HEK293T (cell line): Measurements from ENCODE around the gene SEZ6.

Source experiments
- CTCF ChIA-PET: fragments of 350-600 bp; formaldehyde crosslinking; extraction: SDS; loops from one replicate; lab custom pipeline; 2021; ENCODE audit warnings: antibody characterized with exemption, inconsistent platforms; lab: Yijun Ruan, JAX
- POLR2A ChIA-PET: fragments of 350-600 bp; formaldehyde crosslinking; extraction: SDS; loops from one replicate; lab custom pipeline; 2020; ENCODE audit warnings: antibody characterized with exemption, inconsistent platforms; lab: Yijun Ruan, JAX
- DNase-seq: peaks from one replicate; pipeline ENCODE4 v3.0.0; 2012; ENCODE audit warnings: mixed read lengths; ENCODE audit errors: extremely low spot score
- ARNT ChIP-seq: fragments of 450-650 bp; IDR thresholded peaks from 2 replicates; pipeline ENCODE4 v1.6.1; 2017; ENCODE audit warnings: mild to moderate bottlenecking
- BHLHE40 ChIP-seq: fragments of 450-650 bp; IDR thresholded peaks from 2 replicates; pipeline ENCODE4 v1.6.1; 2016; ENCODE audit warnings: mild to moderate bottlenecking, moderate library complexity, borderline replicate concordance
- CTBP1 ChIP-seq: fragments of 450-650 bp; IDR thresholded peaks from 2 replicates; pipeline ENCODE4 v1.6.1; 2016; ENCODE audit warnings: borderline replicate concordance
- ELF4 ChIP-seq: fragments of 450-650 bp; IDR thresholded peaks from 2 replicates; pipeline ENCODE4 v1.6.1; 2017; ENCODE audit warnings: antibody characterized with exemption
- FOXA1 ChIP-seq: fragments of 450-650 bp; IDR thresholded peaks from 2 replicates; pipeline ENCODE4 v1.6.1; 2016; ENCODE audit warnings: mild to moderate bottlenecking
- FOXK2 ChIP-seq: fragments of 450-650 bp; IDR thresholded peaks from 2 replicates; pipeline ENCODE4 v1.6.1; 2016; ENCODE audit warnings: mild to moderate bottlenecking
- FOXM1 ChIP-seq: fragments of 450-650 bp; IDR thresholded peaks from 2 replicates; pipeline ENCODE4 v1.6.1; 2017; ENCODE audit warnings: mild to moderate bottlenecking, borderline replicate concordance
- HDGF ChIP-seq: fragments of 450-650 bp; IDR thresholded peaks from 2 replicates; pipeline ENCODE4 v1.6.1; 2017; ENCODE audit warnings: antibody characterized with exemption, borderline replicate concordance
- L3MBTL2 ChIP-seq: fragments of 450-650 bp; conservative IDR thresholded peaks from 2 replicates; pipeline ENCODE4 v1.6.1; 2016; ENCODE audit warnings: mild to moderate bottlenecking
- LEF1 ChIP-seq: fragments of 450-650 bp; IDR thresholded peaks from 2 replicates; pipeline ENCODE4 v1.6.1; 2017; ENCODE audit warnings: mild to moderate bottlenecking, borderline replicate concordance
- NFRKB ChIP-seq: fragments of 450-650 bp; IDR thresholded peaks from 2 replicates; pipeline ENCODE4 v1.6.1; 2016; ENCODE audit warnings: mild to moderate bottlenecking, moderate library complexity
- SP1 ChIP-seq: fragments of 450-650 bp; IDR thresholded peaks from 2 replicates; pipeline ENCODE4 v1.6.1; 2017
- SUZ12 ChIP-seq: fragments of 450-650 bp; IDR thresholded peaks from 2 replicates; pipeline ENCODE4 v1.6.1; 2016; ENCODE audit warnings: mild to moderate bottlenecking
- TARDBP ChIP-seq: fragments of 450-650 bp; IDR thresholded peaks from 2 replicates; pipeline ENCODE4 v1.6.1; 2016
- ZNF384 ChIP-seq: fragments of 450-650 bp; IDR thresholded peaks from 2 replicates; pipeline ENCODE4 v1.6.1; 2016
- TF ChIP-seq, protein P1 (sequence below): fragments of 450-650 bp; IDR thresholded peaks from 2 replicates; pipeline ENCODE4 v1.6.1; 2016

Gene SEZ6

DNA sequence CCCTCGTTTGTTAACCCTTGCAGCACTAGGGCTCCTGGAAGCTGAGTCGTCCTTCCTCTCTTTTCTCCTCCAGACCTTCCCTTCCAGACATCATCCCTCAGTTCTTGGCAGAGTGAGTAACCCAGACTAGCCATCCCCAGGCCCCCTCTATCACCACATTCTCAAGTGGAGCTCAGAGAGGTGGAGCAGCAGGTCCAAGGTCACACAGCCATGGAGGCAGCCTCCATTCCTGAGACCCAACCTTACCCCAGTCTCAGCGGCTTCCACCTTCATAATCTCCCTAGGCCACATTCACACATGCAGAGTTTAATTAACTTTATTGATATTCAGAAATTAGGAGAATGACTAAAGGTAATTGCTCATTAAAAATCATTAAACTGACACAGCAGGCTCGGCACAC is 3.0 kb downstream of the SEZ6 start:
- TF ChIP-seq BHLHE40 (no peak), SP1 (no peak), FOXK2 (no peak), ZNF384 (no peak), FOXM1 (no peak), HDGF (no peak), FOXA1 (no peak), LEF1 (no peak), SUZ12 (no peak), TARDBP (no peak), ARNT (no peak), CTBP1 (no peak)
- TF ChIP-seq, protein P1, sequence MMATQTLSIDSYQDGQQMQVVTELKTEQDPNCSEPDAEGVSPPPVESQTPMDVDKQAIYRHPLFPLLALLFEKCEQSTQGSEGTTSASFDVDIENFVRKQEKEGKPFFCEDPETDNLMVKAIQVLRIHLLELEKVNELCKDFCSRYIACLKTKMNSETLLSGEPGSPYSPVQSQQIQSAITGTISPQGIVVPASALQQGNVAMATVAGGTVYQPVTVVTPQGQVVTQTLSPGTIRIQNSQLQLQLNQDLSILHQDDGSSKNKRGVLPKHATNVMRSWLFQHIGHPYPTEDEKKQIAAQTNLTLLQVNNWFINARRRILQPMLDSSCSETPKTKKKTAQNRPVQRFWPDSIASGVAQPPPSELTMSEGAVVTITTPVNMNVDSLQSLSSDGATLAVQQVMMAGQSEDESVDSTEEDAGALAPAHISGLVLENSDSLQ: no peak
- CTCF ChIA-PET: no interaction called here
- no peak for DNase-seq
- POLR2A ChIA-PET: interaction anchor here (1.3 kb wide), 1 partner anchor 16 kb away, joined by 4 read pairs; no protein-coding TSS in a partner anchor

DNA sequence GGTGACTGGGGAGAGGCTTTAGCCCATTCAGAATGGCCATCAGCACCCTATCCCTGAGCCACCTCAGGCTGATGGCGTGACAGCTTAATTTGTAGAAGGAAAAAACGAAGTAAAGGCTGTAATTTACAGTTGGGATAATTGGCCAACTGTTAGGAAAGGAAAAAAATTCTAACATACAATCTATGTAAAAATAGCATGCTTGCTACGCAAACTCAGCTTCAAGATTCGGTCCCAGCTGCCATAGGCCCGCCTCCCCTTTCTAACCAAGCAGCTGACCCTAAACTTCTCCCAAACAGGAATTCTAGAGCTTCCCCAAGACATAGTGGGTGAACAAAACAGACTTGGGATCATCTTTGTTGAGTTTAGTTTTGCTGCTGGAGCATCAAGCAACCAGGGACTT is 4.9 kb downstream of the SEZ6 start:
- ChIA-PET POLR2A (no interaction called here), CTCF (interaction anchor here (0.6 to 1.3 kb wide), 2 partner anchors 35 to 48 kb away, joined by 3 to 4 read pairs; no protein-coding TSS in a partner anchor)
- no peak for DNase-seq
- TF ChIP-seq SP1 (no peak), TARDBP (no peak), FOXM1 (no peak), ZNF384 (no peak), HDGF (no peak), BHLHE40 (no peak)

DNA sequence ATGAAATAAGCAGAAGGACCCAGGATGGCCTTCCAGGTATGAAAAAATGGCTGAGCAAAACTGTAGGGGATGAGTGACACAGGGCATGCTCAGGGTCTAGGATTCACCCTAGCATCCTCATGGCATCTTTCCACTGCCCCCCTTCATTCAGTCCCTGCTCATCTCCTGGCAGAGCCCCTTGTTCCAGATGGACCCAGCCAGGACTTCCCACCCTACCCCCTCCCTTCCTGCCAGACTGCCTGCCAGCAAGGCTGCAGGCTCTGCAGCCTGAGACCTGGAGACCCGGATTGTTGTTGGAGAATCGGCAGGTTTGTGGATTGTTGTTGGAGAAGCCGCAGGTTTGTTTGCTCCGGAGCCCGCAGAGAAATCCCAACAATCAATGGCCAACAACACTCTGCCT is 6.6 kb downstream of the SEZ6 start:
- CTCF ChIA-PET: no interaction called here
- POLR2A ChIA-PET: no interaction called here
- TF ChIP-seq ZNF384 (no peak), TARDBP (no peak), HDGF (no peak), CTBP1 (no peak), BHLHE40 (no peak), ELF4 (no peak), SUZ12 (no peak), FOXK2 (no peak)
- DNase-seq: no peak

DNA sequence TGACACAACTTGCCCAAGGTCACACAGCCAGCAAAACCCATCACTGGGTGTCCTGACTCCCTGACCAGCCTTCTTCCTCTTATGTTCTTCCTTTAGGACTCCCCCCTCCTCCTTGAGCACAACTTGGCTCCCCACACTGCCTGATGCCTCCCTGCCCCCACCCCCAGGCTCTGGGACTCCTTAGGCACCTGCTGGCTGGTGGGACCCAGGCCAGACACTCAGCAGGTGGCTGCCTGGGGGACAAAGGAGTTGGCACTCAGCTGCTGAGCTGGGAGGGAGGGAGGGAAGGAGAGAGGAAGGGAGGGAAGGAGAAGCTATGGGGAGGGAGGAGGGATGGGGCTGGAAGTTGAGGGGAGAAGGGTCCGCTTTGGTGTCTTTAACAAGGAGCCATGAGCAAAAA is 8.0 kb downstream of the SEZ6 start:
- CTCF ChIA-PET: no interaction called here
- POLR2A ChIA-PET: no interaction called here
- DNase-seq: no peak
- TF ChIP-seq FOXA1: no peak
- TF ChIP-seq ELF4: no peak
- TF ChIP-seq SUZ12: no peak
- TF ChIP-seq FOXK2: no peak
- TF ChIP-seq NFRKB: no peak
- no peak for TF ChIP-seq CTBP1

DNA sequence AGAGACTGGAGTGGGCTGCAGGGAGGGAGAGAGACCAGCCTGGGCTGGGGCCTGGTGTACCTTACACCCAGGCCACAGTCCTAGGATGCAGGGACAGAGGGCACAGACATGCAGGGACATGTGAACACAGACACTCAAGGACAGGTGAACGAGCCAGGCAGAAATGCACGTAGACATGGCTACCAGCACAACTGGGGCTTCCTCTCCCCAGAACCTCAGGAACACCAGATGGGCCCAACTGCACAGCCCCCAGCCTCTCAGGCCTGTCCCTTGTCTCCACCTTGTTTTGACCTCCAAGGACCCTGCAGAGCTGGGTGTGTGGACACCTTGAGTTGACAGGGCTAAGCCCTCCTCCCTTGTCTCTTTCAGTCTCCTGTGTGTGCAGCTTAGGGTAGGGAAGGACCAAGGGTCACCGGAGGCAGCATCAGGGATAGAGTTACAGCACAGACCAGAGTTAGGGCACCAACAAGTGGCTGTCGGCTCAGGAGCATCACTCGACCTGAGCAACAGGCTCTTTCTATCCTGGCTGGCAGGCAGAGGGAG is 9.2 kb downstream of the SEZ6 start:
- POLR2A ChIA-PET: interaction anchor here (1.8 kb wide), 1 partner anchor 45 kb away, joined by 6 read pairs; the partner anchor contains the start of gene PHF12
- CTCF ChIA-PET: no interaction called here
- no peak for DNase-seq
- TF ChIP-seq BHLHE40: no peak
- TF ChIP-seq SP1: no peak
- no peak for TF ChIP-seq ARNT
- no peak for TF ChIP-seq FOXK2
- TF ChIP-seq LEF1: no peak
- no peak for TF ChIP-seq SUZ12
- TF ChIP-seq ELF4: no peak
- TF ChIP-seq TARDBP: no peak
- TF ChIP-seq NFRKB: no peak
- TF ChIP-seq L3MBTL2: no peak
- no peak for TF ChIP-seq FOXM1
- no peak for TF ChIP-seq HDGF
- TF ChIP-seq, protein P1: no peak
- TF ChIP-seq FOXA1: no peak

DNA sequence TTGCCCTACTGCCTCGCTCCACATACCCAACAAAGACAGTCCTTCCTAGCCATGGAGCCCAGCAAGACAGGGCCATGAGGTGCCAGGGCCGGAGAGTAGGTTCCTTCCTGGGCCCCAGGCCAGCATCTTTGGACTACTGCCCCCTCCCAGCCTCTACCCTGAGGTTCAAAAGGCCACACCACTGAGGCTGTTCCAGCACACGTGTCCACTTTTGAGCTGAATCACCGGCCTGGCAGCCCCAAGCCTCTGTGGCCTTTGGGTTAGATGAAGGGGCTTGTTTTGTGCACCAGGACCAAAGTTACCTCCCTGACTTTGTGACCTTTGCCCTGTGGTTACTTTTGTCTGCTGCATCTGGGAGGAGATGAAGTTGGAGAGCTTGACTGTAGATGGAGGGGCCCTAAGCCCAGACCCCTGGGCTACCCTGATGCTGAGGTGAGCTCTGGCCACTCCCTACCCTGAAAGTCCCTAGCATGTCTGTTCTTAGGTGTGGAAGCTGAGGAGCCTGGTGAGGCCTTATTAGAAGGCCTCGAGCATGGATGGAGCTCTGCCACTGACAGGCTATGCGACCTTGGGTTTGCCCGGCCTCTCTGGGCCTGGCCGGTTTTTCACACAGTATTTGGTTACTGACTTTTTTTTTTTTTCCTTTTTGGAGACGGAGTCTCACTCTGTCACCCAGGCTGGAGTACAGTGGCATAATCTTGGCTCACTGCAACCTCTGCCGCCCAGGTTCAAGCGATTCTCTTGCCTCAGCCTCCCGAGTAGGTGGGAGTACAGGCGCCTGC is 12.0 kb downstream of the SEZ6 start:
- ChIA-PET POLR2A (interaction anchor here (0.8 kb wide), 1 partner anchor 42 kb away, joined by 3 read pairs; the partner anchor contains the start of gene PHF12), CTCF (interaction anchor here (1.0 to 2.2 kb wide), 2 partner anchors 28 to 123 kb away, joined by 4 to 9 read pairs; no protein-coding TSS in a partner anchor)
- no peak for DNase-seq
- TF ChIP-seq L3MBTL2 (no peak), FOXA1 (no peak)
